ENCODE results near the gene HECTD1.

- TF ChIP-seq TAF1 (IDR thresholded peaks at IDR 0.05; ENCODE audit: borderline replicate concordance, low read depth, low read length) (no peak), POLR2AphosphoS5 (IDR thresholded peaks at IDR 0.05; ENCODE audit: low read depth, low read length) (no peak), POLR2A (IDR thresholded peaks at IDR 0.05; ENCODE audit: low read depth, low read length) (no peak)
These were observed 156.6 kb downstream of the HECTD1 start for GRCh38 chr14:31051023-31051422.
